EL (cell line): Measurements from ENCODE around the gene MCU.
"Not testable (repeated sequence)": the region's sequence is repeated elsewhere in the genome, so short reads cannot be mapped to it uniquely, and the experiment has no call there.

Experiments
- DNase-seq: peaks from one replicate; pipeline ENCODE4 v3.0.0-alpha.2; 2016

Gene MCU

GRCh38 chr10:72912736-72913135 is 220.8 kb downstream of the MCU start:
- no peak for DNase-seq

GRCh38 chr10:72913287-72913686 is 221.3 kb downstream of the MCU start:
- DNase-seq, result no peak

- not testable (repeated sequence) for DNase-seq
Observed at GRCh38 chr10:72917201-72917600, 225.3 kb downstream of the MCU start.

- DNase-seq, result not testable (repeated sequence)
Observed at GRCh38 chr10:72917803-72918332, 225.9 kb downstream of the MCU start.

- no peak for DNase-seq
Observed at GRCh38 chr10:72918352-72918751, 226.4 kb downstream of the MCU start.

GRCh38 chr10:72921147-72921683 is 229.3 kb downstream of the MCU start:
- not testable (repeated sequence) for DNase-seq

GRCh38 chr10:72924351-72924750 is 232.4 kb downstream of the MCU start:
- no peak for DNase-seq

- no peak for DNase-seq
Observed at GRCh38 chr10:72925951-72926465, 234.1 kb downstream of the MCU start.

GRCh38 chr10:72927485-72927884 is 235.5 kb downstream of the MCU start:
- no peak for DNase-seq

GRCh38 chr10:72928798-72929197 is 236.9 kb downstream of the MCU start:
- DNase-seq, result no peak

GRCh38 chr10:72930276-72930675 is 238.3 kb downstream of the MCU start:
- no peak for DNase-seq

- DNase-seq, result no peak
Observed at GRCh38 chr10:72932259-72933015, 240.5 kb downstream of the MCU start.

- DNase-seq, result peak; percentile 13
Observed at GRCh38 chr10:72935361-72935760, 243.4 kb downstream of the MCU start.
